GM06990 (cell line): Measurements from ENCODE around the gene VIT.
"Not testable (repeated sequence)": the region's sequence is repeated elsewhere in the genome, so short reads cannot be mapped to it uniquely, and the experiment has no call there.

Source experiments
- DNase-seq: peaks from one replicate; pipeline ENCODE4 v3.0.0-alpha.2; 2011; ENCODE audit not compliant: insufficient read length; ENCODE audit errors: extremely low read depth
- H3K27me3 ChIP-seq: replicated peaks from 2 replicates; pipeline ENCODE4 v1.6.0; 2011; ENCODE audit warnings: low read length; ENCODE audit not compliant: control insufficient read depth, insufficient read depth
- H3K36me3 ChIP-seq: 2 replicates; pipeline ENCODE4 v1.5.1; 2011; ENCODE audit warnings: low read length; ENCODE audit not compliant: control insufficient read depth, insufficient read depth
- H3K4me3 ChIP-seq: replicated peaks from 2 replicates; pipeline ENCODE4 v1.5.1; 2011; ENCODE audit warnings: low read depth, mild to moderate bottlenecking, control low read depth, low read length
- TF ChIP-seq, protein P1 (sequence below): IDR thresholded peaks from 2 replicates; pipeline ENCODE4 v1.5.1; 2011; ENCODE audit warnings: low read length, control low read depth, mild to moderate bottlenecking, inconsistent platforms; ENCODE audit not compliant: insufficient read depth, poor library complexity, severe bottlenecking

Gene VIT

DNA sequence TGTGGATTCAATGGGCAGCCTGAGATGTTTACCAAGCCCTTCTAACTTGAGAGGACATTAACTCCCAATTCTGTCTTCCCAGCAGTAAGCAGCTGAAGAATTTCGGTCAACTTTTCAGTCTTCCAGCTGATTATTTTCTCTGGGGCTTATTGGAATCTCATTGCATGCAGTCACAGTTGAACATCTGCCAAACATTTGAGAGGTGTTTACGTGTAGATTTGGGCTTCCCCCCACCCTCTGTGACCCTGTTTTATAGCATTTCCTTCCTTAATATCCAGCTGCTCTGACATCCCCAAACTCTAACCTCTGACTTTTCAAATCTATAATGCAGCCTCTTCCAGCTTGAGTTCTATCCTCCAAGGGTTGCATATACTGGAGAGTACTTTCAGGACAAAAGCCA, 16.5 kb upstream of the VIT start:
- Histone ChIP-seq H3K36me3 (no peaks in the 10 kb centered on the region), H3K27me3 (no peaks in the 10 kb centered on the region; the same call in none of the 2 replicates), H3K4me3 (no peak overlapping the region)
- TF ChIP-seq, protein P1, sequence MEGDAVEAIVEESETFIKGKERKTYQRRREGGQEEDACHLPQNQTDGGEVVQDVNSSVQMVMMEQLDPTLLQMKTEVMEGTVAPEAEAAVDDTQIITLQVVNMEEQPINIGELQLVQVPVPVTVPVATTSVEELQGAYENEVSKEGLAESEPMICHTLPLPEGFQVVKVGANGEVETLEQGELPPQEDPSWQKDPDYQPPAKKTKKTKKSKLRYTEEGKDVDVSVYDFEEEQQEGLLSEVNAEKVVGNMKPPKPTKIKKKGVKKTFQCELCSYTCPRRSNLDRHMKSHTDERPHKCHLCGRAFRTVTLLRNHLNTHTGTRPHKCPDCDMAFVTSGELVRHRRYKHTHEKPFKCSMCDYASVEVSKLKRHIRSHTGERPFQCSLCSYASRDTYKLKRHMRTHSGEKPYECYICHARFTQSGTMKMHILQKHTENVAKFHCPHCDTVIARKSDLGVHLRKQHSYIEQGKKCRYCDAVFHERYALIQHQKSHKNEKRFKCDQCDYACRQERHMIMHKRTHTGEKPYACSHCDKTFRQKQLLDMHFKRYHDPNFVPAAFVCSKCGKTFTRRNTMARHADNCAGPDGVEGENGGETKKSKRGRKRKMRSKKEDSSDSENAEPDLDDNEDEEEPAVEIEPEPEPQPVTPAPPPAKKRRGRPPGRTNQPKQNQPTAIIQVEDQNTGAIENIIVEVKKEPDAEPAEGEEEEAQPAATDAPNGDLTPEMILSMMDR: no peak
- no peak for DNase-seq

DNA sequence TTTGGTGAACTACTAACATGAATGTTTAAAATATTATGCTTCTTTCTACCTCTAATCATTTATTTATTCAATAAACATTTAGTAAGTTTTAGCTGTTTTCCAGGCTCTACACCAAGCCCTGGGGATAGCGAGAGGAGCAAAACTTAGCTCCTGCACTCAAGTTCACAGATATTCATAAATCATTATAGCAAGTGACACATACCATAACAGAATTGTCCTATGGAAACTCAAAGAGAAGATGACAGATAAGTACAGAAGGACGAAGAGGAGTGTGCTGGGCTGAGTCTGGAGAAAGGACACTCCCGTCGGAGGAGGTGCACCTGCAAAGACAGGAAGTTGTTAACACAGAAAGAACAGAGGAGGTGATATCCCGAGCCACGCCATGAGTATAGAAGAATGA, 13.9 kb upstream of the VIT start:
- H3K4me3 ChIP-seq: no peak overlapping the region
- H3K36me3 ChIP-seq: no peaks in the 10 kb centered on the region
- DNase-seq: no peak
- no peaks in the 10 kb centered on the region; the same call in 1 of the 2 replicates for H3K27me3 ChIP-seq
- TF ChIP-seq, protein P1: no peak

DNA sequence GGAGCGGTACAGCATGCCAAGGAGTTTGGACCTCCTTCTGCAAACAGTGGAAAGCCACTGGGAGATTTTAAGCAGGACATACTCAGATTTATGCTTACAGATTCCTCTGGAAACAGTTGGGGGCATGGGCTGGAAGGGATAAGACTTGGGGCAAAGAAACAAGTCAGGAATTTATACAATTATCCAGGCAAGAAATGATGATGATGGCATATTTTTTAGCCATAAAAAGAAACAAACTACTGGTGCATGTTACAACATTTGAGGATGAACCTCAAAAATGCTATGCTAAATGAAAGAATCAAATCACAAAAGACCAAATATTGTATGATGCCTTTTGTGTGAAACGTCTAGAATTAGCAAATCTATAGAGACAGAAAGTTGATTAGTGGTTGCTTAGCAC, 13.5 kb upstream of the VIT start:
- TF ChIP-seq, protein P1: no peak
- Histone ChIP-seq H3K27me3 (no peaks in the 10 kb centered on the region; the same call in 1 of the 2 replicates), H3K36me3 (no peaks in the 10 kb centered on the region), H3K4me3 (no peak overlapping the region)
- DNase-seq: no peak

DNA sequence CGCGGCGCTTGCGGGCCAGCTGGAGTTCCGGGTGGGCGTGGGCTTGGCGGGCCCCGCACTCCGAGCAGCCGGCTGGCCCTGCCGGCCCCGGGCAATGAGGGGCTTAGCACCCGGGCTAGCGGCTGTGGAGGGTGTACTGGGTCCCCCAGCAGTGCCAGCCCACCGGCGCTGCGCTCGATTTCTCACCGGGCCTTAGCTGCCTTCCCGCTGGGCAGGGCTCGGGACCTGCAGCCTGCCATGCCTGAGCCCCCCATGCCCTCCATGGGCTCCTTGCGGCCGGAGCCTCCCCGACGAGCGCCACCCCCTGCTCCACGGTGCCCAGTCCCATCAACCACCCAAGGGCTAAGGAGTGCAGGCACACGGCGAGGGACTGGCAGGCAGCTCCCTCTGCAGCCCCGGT, 8.2 kb upstream of the VIT start:
- H3K36me3 ChIP-seq, H3K4me3 ChIP-seq, H3K27me3 ChIP-seq, DNase-seq: not testable (repeated sequence)

DNA sequence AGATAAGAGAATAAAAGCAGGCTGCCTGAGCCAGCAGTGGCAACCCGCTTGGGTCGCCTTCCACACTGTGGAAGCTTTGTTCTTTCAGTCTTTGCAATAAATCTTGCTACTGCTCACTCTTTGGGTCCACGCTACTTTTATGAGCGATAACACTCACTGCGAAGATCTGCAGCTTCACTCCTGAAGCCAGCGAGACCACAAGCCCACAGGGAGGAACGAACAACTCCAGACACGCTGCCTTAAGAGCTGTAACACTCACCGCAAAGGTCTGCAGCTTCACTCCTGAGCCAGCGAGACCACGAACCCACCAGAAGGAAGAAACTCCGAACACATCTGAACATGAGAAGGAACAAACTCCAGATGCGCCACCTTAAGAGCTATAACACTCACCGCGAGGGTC, 7.5 kb upstream of the VIT start:
- H3K4me3 ChIP-seq, H3K36me3 ChIP-seq, H3K27me3 ChIP-seq, DNase-seq: not testable (repeated sequence)

DNA sequence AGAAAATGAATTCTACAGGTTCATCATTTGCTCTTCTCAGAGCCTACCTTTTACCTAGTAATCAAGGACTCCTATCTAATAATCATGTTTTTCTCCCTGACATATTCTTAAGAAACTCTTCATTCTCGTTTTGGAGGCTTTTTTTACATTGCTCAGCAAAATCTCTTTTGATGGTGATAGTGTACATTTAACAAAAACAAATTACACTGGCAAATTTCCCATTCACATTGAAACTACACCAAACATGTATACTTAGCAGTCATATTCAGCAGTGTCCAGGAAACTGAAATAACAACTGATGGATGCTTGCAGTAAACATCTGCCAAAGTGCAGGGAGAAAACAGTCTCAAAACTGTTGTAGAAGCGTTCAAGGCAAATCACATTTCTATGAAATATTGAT, 4.4 kb upstream of the VIT start:
- TF ChIP-seq, protein P1: no peak
- H3K4me3 ChIP-seq: no peak overlapping the region
- DNase-seq: no peak
- no peaks in the 10 kb centered on the region for H3K36me3 ChIP-seq
- no peaks in the 10 kb centered on the region for H3K27me3 ChIP-seq

- TF ChIP-seq, protein P1: no peak
- Histone ChIP-seq H3K36me3 (no peaks in the 10 kb centered on the region), H3K27me3 (no peaks in the 10 kb centered on the region), H3K4me3 (no peak overlapping the region)
- no peak for DNase-seq
Observed at GRCh38 chr2:36693825-36694224, 2.7 kb upstream of the VIT start.
